GM12892 (cell line): Measurements from ENCODE around the gene FLG.

Experiments
- POLR2AphosphoS5 ChIP-seq: IDR thresholded peaks from 2 replicates; pipeline ENCODE4 v1.6.1; 2011; ENCODE audit warnings: low read depth, low read length, control low read depth
- TAF1 ChIP-seq: IDR thresholded peaks from 2 replicates; pipeline ENCODE4 v1.6.1; 2011; ENCODE audit warnings: low read depth, mild to moderate bottlenecking, control low read depth, low read length, borderline replicate concordance

GRCh38 chr1:152348447-152348846 is 23.4 kb upstream of the FLG start:
- TF ChIP-seq POLR2AphosphoS5, result no peak
- no peak for TF ChIP-seq TAF1
